Measurements from ENCODE around the gene FLCN. TPM values are rescaled to one million over a fixed set of nuclear protein-coding genes. Genes with fewer than 3 reads are reported as not detected.

The FLCN gene
- total RNA-seq, 1 experiment from 2014 or later, result 25.6 TPM

GRCh38 chr17:17191346-17191792, 45.6 kb downstream of the FLCN start:
- TF ChIP-seq, protein P1, sequence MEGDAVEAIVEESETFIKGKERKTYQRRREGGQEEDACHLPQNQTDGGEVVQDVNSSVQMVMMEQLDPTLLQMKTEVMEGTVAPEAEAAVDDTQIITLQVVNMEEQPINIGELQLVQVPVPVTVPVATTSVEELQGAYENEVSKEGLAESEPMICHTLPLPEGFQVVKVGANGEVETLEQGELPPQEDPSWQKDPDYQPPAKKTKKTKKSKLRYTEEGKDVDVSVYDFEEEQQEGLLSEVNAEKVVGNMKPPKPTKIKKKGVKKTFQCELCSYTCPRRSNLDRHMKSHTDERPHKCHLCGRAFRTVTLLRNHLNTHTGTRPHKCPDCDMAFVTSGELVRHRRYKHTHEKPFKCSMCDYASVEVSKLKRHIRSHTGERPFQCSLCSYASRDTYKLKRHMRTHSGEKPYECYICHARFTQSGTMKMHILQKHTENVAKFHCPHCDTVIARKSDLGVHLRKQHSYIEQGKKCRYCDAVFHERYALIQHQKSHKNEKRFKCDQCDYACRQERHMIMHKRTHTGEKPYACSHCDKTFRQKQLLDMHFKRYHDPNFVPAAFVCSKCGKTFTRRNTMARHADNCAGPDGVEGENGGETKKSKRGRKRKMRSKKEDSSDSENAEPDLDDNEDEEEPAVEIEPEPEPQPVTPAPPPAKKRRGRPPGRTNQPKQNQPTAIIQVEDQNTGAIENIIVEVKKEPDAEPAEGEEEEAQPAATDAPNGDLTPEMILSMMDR (IDR thresholded peaks at IDR 0.05; ENCODE audit: unreplicated experiment), result no peak
- no peak for DNase-seq (ENCODE audit: unreplicated experiment)
- Mint-ChIP-seq H3K36me3 (ENCODE audit: insufficient read depth, unreplicated experiment) (peaks cover 6% of the 10 kb centered on the region), H3K4me1 (ENCODE audit: insufficient read depth, unreplicated experiment) (no peaks in the 10 kb centered on the region), H3K9me3 (ENCODE audit: unreplicated experiment) (no peaks in the 10 kb centered on the region), H3K4me3 (ENCODE audit: unreplicated experiment) (no peak overlapping the region), H3K27ac (ENCODE audit: low read depth, unreplicated experiment) (no peak overlapping the region), H3K27me3 (ENCODE audit: insufficient read depth, unreplicated experiment) (no peaks in the 10 kb centered on the region)
- intact Hi-C loops (cut with micrococcal nuclease), result no loop called here
- CTCF ChIA-PET, result no interaction called here
- POLR2A ChIA-PET, result interaction anchor here (0.7 to 1.2 kb wide), 2 partner anchors 9 to 10 kb away, joined by 3 read pairs; no protein-coding TSS in a partner anchor
- no TSS peak for BruUV-seq (replicated peaks)

- no TSS peak for BruUV-seq (replicated peaks)
- peaks cover 18% of the 10 kb centered on the region for H3K36me3 Mint-ChIP-seq (ENCODE audit: insufficient read depth, unreplicated experiment)
- TF ChIP-seq, protein P1 (IDR thresholded peaks at IDR 0.05; ENCODE audit: unreplicated experiment), result no peak
- POLR2A ChIA-PET, result interaction anchor here (0.6 to 1.4 kb wide), 3 partner anchors 10 to 15 kb away, joined by 3 read pairs; partner anchors contain the start of gene PLD6
- H3K4me3 Mint-ChIP-seq (ENCODE audit: unreplicated experiment), result no peak overlapping the region
- no peaks in the 10 kb centered on the region for H3K4me1 Mint-ChIP-seq (ENCODE audit: insufficient read depth, unreplicated experiment)
- CTCF ChIA-PET, result no interaction called here
- no peak for DNase-seq (ENCODE audit: unreplicated experiment)
- peak overlapping the region; percentile 27 for H3K27ac Mint-ChIP-seq (ENCODE audit: low read depth, unreplicated experiment)
- no peaks in the 10 kb centered on the region for H3K27me3 Mint-ChIP-seq (ENCODE audit: insufficient read depth, unreplicated experiment)
- no peaks in the 10 kb centered on the region for H3K9me3 Mint-ChIP-seq (ENCODE audit: unreplicated experiment)
- intact Hi-C loops (cut with micrococcal nuclease), result no loop called here
Observed at GRCh38 chr17:17190188-17190587, 46.8 kb downstream of the FLCN start.

GRCh38 chr17:17189559-17189958, 47.4 kb downstream of the FLCN start:
- DNase-seq (ENCODE audit: unreplicated experiment), result no peak
- H3K36me3 Mint-ChIP-seq (ENCODE audit: insufficient read depth, unreplicated experiment), result peaks cover 24% of the 10 kb centered on the region
- no peaks in the 10 kb centered on the region for H3K9me3 Mint-ChIP-seq (ENCODE audit: unreplicated experiment)
- TF ChIP-seq, protein P1 (IDR thresholded peaks at IDR 0.05; ENCODE audit: unreplicated experiment), result no peak
- no TSS peak for BruUV-seq (replicated peaks)
- intact Hi-C loops (cut with micrococcal nuclease), result no loop called here
- H3K27ac Mint-ChIP-seq (ENCODE audit: low read depth, unreplicated experiment), result peak overlapping the region; percentile 27
- H3K27me3 Mint-ChIP-seq (ENCODE audit: insufficient read depth, unreplicated experiment), result no peaks in the 10 kb centered on the region
- no peak overlapping the region for H3K4me3 Mint-ChIP-seq (ENCODE audit: unreplicated experiment)
- no peaks in the 10 kb centered on the region for H3K4me1 Mint-ChIP-seq (ENCODE audit: insufficient read depth, unreplicated experiment)
- CTCF ChIA-PET, result interaction anchor here (0.5 to 0.7 kb wide), 2 partner anchors 67 to 189 kb away, joined by 3 read pairs; no protein-coding TSS in a partner anchor
- POLR2A ChIA-PET, result interaction anchor here (1.0 to 1.4 kb wide), 3 partner anchors 10 to 18 kb away, joined by 3 read pairs; partner anchors contain the start of gene PLD6

DNA sequence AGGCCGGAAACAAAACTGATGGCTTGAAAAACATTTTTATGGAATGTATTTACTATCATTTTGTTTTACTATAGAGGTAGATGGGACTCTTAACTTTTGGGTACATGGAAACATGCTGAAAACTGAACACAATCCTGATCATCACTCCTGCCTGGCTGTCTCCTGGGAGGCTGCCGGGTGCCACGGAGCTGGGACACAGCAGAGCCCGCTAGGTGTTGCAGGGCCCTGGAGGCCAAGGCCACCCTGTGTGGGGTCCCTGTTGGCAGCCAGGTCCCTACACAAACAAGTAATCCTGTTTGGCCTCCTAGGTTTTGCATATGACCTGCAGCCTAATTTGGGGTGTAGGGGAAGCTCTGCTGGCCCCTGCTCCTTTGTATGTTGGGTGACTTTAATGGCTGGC, 48.4 kb downstream of the FLCN start:
- H3K4me1 Mint-ChIP-seq (ENCODE audit: insufficient read depth, unreplicated experiment), result no peaks in the 10 kb centered on the region
- no TSS peak for BruUV-seq (replicated peaks)
- no peak overlapping the region for H3K27ac Mint-ChIP-seq (ENCODE audit: low read depth, unreplicated experiment)
- H3K4me3 Mint-ChIP-seq (ENCODE audit: unreplicated experiment), result no peak overlapping the region
- ChIA-PET CTCF (interaction anchor here (0.6 kb wide), 2 partner anchors 117 to 160 kb away, joined by 3 to 5 read pairs; no protein-coding TSS in a partner anchor), POLR2A (interaction anchor here (0.6 to 1.4 kb wide), 4 partner anchors 17 to 56 kb away, joined by 3 to 5 read pairs (median 3); partner anchors contain the start of gene PLD6)
- peaks cover 31% of the 10 kb centered on the region for H3K36me3 Mint-ChIP-seq (ENCODE audit: insufficient read depth, unreplicated experiment)
- H3K27me3 Mint-ChIP-seq (ENCODE audit: insufficient read depth, unreplicated experiment), result no peaks in the 10 kb centered on the region
- no peaks in the 10 kb centered on the region for H3K9me3 Mint-ChIP-seq (ENCODE audit: unreplicated experiment)
- intact Hi-C loops (cut with micrococcal nuclease), result no loop called here
- no peak for DNase-seq (ENCODE audit: unreplicated experiment)
- TF ChIP-seq, protein P1 (IDR thresholded peaks at IDR 0.05; ENCODE audit: unreplicated experiment), result no peak
